NB4 (cell line): Measurements from ENCODE around the gene FBXL17.

Source experiments
- DNase-seq: peaks from one replicate; pipeline ENCODE4 v3.0.0; 2010; ENCODE audit warnings: low read depth
- H3K4me3 ChIP-seq: one replicate; pipeline ENCODE4 v1.5.1; 2011; ENCODE audit warnings: mild to moderate bottlenecking, low read depth, low read length, moderate library complexity
- CTCF ChIP-seq: IDR thresholded peaks from one replicate; pipeline ENCODE4 v1.5.1; 2012; ENCODE audit warnings: low read depth, low read length
- MAX ChIP-seq: IDR thresholded peaks from 2 replicates; pipeline ENCODE4 v1.6.1; 2011; ENCODE audit warnings: low read depth, low read length
- MYC ChIP-seq: IDR thresholded peaks from 2 replicates; pipeline ENCODE4 v1.6.1; 2011; ENCODE audit warnings: low read depth, low read length
- POLR2A ChIP-seq: IDR thresholded peaks from 2 replicates; pipeline ENCODE4 v1.6.1; 2011; ENCODE audit warnings: mild to moderate bottlenecking; ENCODE audit not compliant: insufficient read length; ENCODE audit errors: extremely low read depth

Gene FBXL17

GRCh38 chr5:108206707-108207106 is 175.2 kb downstream of the FBXL17 start:
- H3K4me3 ChIP-seq, result no peak overlapping the region
- TF ChIP-seq MYC (no peak), POLR2A (no peak)

GRCh38 chr5:108201721-108202120 is 180.2 kb downstream of the FBXL17 start:
- no peak overlapping the region for H3K4me3 ChIP-seq
- no peak for DNase-seq
- TF ChIP-seq MAX (no peak), CTCF (no peak), POLR2A (no peak), MYC (no peak)

More at GRCh38 chr5:108206707-108207106, 175.2 kb downstream of the FBXL17 start:
- DNase-seq, result no peak

GRCh38 chr5:108196276-108196675 is 185.6 kb downstream of the FBXL17 start:
- no peak for TF ChIP-seq CTCF
- no peak for TF ChIP-seq MAX
- no peak for TF ChIP-seq MYC
- no peak for TF ChIP-seq POLR2A
- no peak overlapping the region for H3K4me3 ChIP-seq
- no peak for DNase-seq

GRCh38 chr5:108193021-108193795 is 188.7 kb downstream of the FBXL17 start:
- TF ChIP-seq POLR2A (no peak), CTCF (no peak), MYC (no peak), MAX (no peak)
- DNase-seq, result no peak
- no peak overlapping the region for H3K4me3 ChIP-seq

- TF ChIP-seq CTCF (no peak), POLR2A (no peak), MYC (no peak), MAX (no peak)
- H3K4me3 ChIP-seq, result no peak overlapping the region
- no peak for DNase-seq
These were observed 197.0 kb downstream of the FBXL17 start for GRCh38 chr5:108184940-108185339.

- H3K4me3 ChIP-seq, result no peak overlapping the region
- no peak for TF ChIP-seq MAX
- no peak for TF ChIP-seq CTCF
- TF ChIP-seq MYC, result no peak
- no peak for TF ChIP-seq POLR2A
- DNase-seq, result no peak
These were observed 199.9 kb downstream of the FBXL17 start for GRCh38 chr5:108181975-108182374.
